Large intestine (tissue), 3 donors: ENCODE results near the gene GYPC. TPM values are rescaled to one million over a fixed set of nuclear protein-coding genes. Genes with fewer than 3 reads are reported as not detected.
A peak's percentile ranks its signal among the peaks of the same experiment; 100 is the strongest.

Experiments used
- DNase-seq, 2 donors: peaks; one replicate each; pipeline versions ENCODE4 v3.0.0 to v3.0.0-alpha.2; 2013
- H3K27ac ChIP-seq: one replicate; pipeline ENCODE4 v1.5.1; 2013; ENCODE audit warnings: low read length
- H3K27me3 ChIP-seq: 2 replicates; pipeline ENCODE4 v1.6.1; 2013; ENCODE audit warnings: low read length; ENCODE audit not compliant: control insufficient read depth, insufficient read depth
- H3K36me3 ChIP-seq: 2 replicates; pipeline ENCODE4 v1.6.1; 2013; ENCODE audit warnings: low read length; ENCODE audit not compliant: control insufficient read depth, insufficient read depth
- H3K4me1 ChIP-seq: one replicate; pipeline ENCODE4 v1.6.1; 2013; ENCODE audit warnings: low read length; ENCODE audit not compliant: control insufficient read depth, insufficient read depth
- H3K4me3 ChIP-seq: one replicate; pipeline ENCODE4 v1.5.1; 2013; ENCODE audit warnings: low read length
- H3K9me3 ChIP-seq: one replicate; pipeline ENCODE4 v1.6.1; 2013; ENCODE audit warnings: mild to moderate bottlenecking, low read depth, low read length, moderate library complexity; ENCODE audit not compliant: control insufficient read depth
- WGBS: methylation state at CpG from one replicate; pipeline ENCODE4 v1.1.5; 2013; ENCODE audit warnings: low lambda C conversion rate; ENCODE audit not compliant: insufficient coverage; 5-methylcytosine and 5-hydroxymethylcytosine counted together
- polyA plus RNA-seq: library from polyadenylated mRNA; unstranded; fragments of 120-200 nt; gene quantifications from one replicate; pipeline ENCODE4 v1.2.1, GENCODE V29; 2013

Gene GYPC
- polyA plus RNA-seq, 1 donor: 26.7 TPM

DNA sequence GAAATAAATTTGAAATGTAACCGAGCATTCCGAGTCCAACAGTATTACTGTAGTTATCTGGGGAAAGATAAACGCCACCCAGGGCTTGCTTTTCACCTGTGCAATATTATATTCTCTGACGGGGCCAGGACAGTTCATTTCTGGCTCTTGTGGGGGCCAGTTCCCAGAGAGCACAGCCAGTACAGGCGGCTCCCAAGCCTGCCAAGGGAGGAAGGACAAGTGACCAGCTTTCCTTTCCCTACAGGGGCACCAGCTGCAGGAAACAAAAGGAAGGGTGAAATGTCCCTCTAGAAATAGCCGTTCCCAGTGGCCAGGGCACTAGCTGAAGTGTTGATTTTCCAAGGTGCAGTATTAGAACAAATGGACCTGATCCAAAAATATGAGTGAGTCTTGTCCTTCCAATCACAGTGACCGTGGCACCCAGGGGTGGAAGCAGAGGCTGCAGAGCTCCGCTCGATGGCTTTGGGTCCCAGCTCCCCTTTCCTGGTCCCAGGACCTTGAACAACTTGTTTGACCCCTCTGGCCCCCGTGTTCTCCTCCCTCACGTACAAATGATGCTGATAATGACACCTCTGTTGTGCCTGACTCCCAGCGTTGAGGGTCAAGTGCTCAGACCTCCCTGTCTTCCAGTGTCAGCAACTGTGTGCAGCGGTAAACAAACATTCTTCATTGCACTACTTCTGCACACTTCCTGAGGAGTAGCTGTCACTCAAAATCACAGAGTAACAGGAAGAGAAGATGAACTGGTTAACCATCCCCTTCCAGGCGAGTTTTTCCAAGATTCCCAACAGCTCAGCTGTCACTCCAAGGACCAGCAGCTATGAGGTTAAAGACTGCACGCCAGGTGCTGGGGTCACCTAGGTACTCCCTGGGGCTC, 40.9 kb downstream of the GYPC start:
- no peak overlapping the region for H3K27ac ChIP-seq
- H3K27me3 ChIP-seq: no peaks in the 10 kb centered on the region
- DNase-seq: no peak
- H3K4me3 ChIP-seq: no peak overlapping the region
- no peaks in the 10 kb centered on the region for H3K4me1 ChIP-seq
- peaks cover 6% of the 10 kb centered on the region for H3K36me3 ChIP-seq
- no CpG with 5 or more reads among the region's 15 CpGs for WGBS
- no peaks in the 10 kb centered on the region for H3K9me3 ChIP-seq

DNA sequence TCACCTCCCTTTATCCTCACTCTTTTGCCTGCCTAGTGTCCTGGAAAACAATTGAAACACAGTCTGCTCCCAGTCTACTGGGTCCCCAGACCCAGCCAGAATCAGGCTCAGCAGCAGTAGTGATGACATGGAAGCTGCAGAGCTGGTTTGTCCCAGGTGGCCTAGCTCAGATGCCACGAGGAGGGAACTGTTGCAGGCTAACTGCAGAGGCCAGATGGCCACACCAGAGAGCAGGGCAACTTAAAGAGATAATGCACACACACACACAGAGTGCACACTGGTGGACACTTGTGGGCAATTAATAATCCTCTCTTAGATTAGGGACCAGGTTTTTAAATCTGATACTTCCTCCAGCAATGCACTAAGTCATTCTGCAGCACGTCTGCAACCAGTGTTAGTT, 42.4 kb downstream of the GYPC start:
- Histone ChIP-seq H3K9me3 (no peaks in the 10 kb centered on the region), H3K27ac (no peak overlapping the region), H3K36me3 (peaks cover 6% of the 10 kb centered on the region), H3K4me1 (no peaks in the 10 kb centered on the region), H3K4me3 (no peak overlapping the region), H3K27me3 (no peaks in the 10 kb centered on the region)
- WGBS: no CpG with 5 or more reads among the region's 2 CpGs
- DNase-seq: no peak

DNA sequence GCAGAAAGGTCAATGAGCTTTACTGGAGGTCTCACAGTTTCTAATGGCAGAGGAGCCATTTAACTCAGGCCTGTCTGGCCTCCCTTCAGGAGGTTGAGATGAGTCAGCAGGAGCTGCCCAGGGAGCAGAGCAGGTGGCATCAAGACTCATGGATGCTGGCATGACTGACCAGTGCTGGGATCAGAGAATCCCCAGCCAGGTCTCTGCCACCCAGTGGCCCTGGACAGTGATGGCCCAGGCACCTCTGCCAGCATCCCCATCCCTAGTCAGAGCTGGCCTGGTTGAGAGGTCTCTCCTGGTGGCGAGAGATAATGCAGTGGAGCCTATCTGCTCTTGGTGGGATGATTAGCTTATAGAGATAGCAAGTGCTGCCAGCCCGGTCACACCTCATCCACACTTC, 43.1 kb downstream of the GYPC start:
- Histone ChIP-seq H3K27ac (no peak overlapping the region), H3K4me1 (no peaks in the 10 kb centered on the region), H3K27me3 (no peaks in the 10 kb centered on the region), H3K36me3 (peaks cover 6% of the 10 kb centered on the region), H3K4me3 (no peak overlapping the region), H3K9me3 (no peaks in the 10 kb centered on the region)
- no CpG with 5 or more reads among the region's 2 CpGs for WGBS
- no peak for DNase-seq

DNA sequence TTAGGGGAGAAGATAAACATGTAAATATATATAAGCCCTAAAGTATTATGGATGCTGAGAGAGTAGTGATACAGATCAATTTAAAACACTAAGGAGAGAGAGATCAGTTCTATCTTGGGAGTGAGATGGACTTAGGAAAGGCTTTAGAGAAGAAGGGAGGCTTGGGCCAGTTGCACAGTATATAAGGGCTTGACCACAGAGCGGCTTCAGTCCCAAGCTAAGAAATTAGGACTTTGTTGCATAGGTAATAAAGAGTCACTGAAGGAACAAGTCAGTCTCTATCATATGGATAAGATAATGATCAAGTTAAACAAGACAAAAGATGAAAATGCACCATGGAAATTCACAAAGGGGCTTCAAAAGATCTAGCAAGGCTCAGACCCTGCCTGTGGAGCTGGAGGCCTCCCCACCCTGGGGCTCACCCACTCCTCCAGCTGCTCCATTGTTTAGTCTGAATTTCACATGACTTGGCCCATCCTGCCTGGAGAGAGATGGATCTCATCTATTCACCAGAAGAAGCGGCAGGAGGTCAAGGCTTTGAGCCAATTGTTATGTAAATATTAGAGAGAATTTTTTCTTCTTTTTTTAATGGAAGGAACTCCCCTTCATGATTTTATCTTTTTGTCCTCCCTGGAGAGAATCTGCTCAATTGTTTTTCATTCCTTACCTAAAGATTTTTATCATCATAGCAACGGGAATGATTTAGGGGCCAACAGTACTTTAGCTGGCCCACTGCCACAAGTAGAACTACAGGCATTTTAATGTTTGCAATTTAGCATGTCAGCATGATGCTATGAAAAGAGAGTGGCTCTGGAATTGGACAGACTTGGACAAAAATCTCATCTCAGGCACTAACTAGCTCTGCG, 44.0 kb downstream of the GYPC start:
- Histone ChIP-seq H3K27ac (no peak overlapping the region), H3K27me3 (no peaks in the 10 kb centered on the region), H3K9me3 (no peaks in the 10 kb centered on the region), H3K36me3 (peaks cover 6% of the 10 kb centered on the region), H3K4me3 (no peak overlapping the region), H3K4me1 (no peaks in the 10 kb centered on the region)
- DNase-seq: peak in 1 of 2 donors; percentile 30
- no CpG with 5 or more reads among the region's 4 CpGs for WGBS

DNA sequence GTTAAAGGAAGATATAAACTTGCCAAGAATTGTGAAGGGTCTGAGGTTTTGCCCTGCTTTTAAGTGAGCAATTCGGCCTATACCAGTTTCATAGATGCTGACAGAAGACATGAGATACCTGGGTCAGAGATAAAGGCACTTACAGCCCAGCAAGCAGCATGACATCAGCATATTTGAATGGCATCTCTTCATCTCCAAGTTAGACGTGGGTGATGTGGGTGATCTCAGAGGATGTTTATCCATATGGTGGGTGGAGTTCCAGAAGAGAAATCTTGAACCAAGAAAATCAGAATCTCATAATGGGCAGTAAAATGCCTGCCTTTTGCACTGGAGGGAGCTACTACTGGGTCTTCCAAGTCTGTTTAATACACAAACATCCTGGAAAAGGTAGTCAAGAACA, 44.7 kb downstream of the GYPC start:
- Histone ChIP-seq H3K4me1 (no peaks in the 10 kb centered on the region), H3K4me3 (no peak overlapping the region), H3K27ac (no peak overlapping the region), H3K36me3 (peaks cover 6% of the 10 kb centered on the region), H3K9me3 (no peaks in the 10 kb centered on the region), H3K27me3 (no peaks in the 10 kb centered on the region)
- WGBS: no CpG with 5 or more reads among the region's 2 CpGs
- no peak for DNase-seq

DNA sequence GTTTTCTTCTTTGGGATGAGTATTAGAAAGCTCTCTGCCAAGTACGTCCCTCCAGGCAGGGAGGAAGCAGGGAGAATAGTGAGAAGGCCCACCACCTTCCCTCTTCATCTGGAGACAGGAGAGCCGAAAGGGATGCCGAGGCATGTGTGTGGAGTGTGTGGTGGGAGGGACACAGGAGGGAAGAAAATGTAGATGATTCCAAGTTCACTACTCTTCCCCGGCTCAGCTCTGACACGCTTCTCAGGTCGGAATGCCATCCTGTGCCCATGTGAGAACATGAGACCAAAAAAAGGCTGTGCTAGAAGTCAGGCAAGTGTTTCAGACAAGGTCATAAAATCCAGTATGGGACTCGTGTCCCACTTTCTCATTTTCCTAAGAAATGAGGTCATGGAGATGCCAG, 47.4 kb downstream of the GYPC start:
- no peak for DNase-seq
- H3K4me3 ChIP-seq: no peak overlapping the region
- no peaks in the 10 kb centered on the region for H3K4me1 ChIP-seq
- no peak overlapping the region for H3K27ac ChIP-seq
- WGBS: no CpG with 5 or more reads among the region's 7 CpGs
- no peaks in the 10 kb centered on the region for H3K9me3 ChIP-seq
- H3K36me3 ChIP-seq: no peaks in the 10 kb centered on the region
- no peaks in the 10 kb centered on the region for H3K27me3 ChIP-seq

DNA sequence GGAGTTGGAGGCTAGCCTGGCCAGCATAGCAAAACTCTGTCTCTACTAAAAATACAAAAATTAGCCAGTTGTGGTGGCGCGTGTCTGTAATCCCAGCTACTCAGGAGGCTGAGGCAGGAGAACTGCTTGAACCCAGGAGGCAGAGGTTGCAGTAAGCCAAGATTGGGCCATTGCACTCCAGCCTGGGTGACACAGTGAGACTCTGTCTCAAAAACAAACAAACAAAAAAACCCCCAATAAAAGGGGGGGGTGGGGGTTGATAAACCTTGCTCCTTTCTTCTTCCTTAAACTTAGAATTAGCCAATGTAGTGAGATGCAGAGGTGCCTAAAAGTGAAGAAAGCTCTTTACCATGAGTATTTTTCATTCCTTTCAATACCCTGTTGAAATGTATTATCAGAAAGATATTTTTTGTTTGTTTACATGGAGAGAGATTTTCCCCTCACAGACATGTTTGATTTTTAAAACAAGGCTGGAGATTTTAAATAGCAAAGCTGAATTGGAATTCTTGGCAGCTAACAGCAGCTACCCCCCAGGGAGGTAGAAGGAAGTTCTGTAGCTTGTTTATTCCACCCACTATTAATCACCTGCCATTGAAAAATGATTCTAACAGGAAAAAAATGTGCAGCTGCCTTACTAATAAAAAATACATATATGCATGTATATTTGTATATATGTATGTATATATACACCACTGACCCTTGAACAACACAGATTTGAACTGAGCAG, 48.6 kb downstream of the GYPC start:
- no peak for DNase-seq
- H3K27ac ChIP-seq: no peak overlapping the region
- no peaks in the 10 kb centered on the region for H3K36me3 ChIP-seq
- H3K9me3 ChIP-seq: no peaks in the 10 kb centered on the region
- no peaks in the 10 kb centered on the region for H3K27me3 ChIP-seq
- H3K4me1 ChIP-seq: no peaks in the 10 kb centered on the region
- WGBS: no CpG with 5 or more reads among the region's 2 CpGs
- H3K4me3 ChIP-seq: no peak overlapping the region

DNA sequence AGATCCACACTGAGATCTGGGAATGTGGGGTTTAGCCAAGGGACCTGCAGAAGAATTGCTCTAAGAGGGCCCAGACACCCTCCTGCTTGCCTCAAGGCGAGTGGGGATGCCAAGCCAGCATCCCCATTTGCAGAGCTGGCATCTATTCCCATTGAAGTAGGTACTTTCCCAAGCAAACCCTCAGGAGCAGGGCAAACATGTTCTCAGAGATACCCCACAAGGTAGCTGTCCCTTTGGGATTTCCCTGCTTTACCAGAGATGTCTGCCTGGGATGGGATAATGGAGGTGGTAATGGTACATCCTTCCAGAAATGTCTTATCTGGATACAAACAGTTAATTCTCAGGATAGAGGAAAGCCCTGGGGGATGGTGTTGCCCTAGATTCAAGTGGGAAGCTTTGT, 51.2 kb downstream of the GYPC start:
- no CpG with 5 or more reads among the region's 1 CpG for WGBS
- no peak for DNase-seq
- Histone ChIP-seq H3K27ac (no peak overlapping the region), H3K4me3 (no peak overlapping the region), H3K9me3 (no peaks in the 10 kb centered on the region), H3K36me3 (no peaks in the 10 kb centered on the region), H3K27me3 (no peaks in the 10 kb centered on the region), H3K4me1 (no peaks in the 10 kb centered on the region)

DNA sequence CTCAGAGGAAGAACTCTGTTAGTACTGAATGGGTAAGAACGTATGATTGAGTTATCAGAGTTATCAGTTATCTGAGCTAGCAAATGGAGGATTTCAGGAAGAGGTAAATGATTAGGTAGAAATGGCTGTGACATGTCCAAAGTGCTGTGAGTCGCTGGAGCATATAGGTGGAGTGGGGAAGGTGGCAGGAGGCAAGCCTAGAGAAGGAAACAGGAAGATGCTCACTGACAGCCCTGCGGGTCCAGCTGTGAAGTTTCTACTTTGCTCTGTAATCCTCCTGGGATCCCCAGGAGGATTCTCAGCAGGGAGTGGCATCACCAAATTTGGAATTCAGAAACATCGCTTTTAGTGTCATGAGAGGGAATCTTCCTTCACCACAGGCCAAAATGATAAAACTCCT, 52.0 kb downstream of the GYPC start:
- H3K9me3 ChIP-seq: no peaks in the 10 kb centered on the region
- WGBS: 50% methylated on average over 2 of the region's 4 CpGs
- no peaks in the 10 kb centered on the region for H3K36me3 ChIP-seq
- H3K4me1 ChIP-seq: no peaks in the 10 kb centered on the region
- DNase-seq: no peak
- no peak overlapping the region for H3K4me3 ChIP-seq
- no peak overlapping the region for H3K27ac ChIP-seq
- no peaks in the 10 kb centered on the region for H3K27me3 ChIP-seq
